Measurements from ENCODE around the gene TGM5. TPM values are rescaled to one million over a fixed set of nuclear protein-coding genes. Genes with fewer than 3 reads are reported as not detected.

The TGM5 gene
- total RNA-seq, 4 donors from 2014 or later, result not detected

GRCh38 chr15:43238671-43239131 lies 28.0 kb downstream of the TGM5 start:
- Histone ChIP-seq H3K9me3 (no peaks in the 10 kb centered on the region), H3K27me3 (no peaks in the 10 kb centered on the region), H3K4me1 (no peaks in the 10 kb centered on the region), H3K27ac (no peak overlapping the region), H3K4me3 (no peak overlapping the region), H3K36me3 (no peaks in the 10 kb centered on the region)
- no peak for DNase-seq (ENCODE audit: low spot score in 2 of 2)
- 71 to 74% methylated on average over 10 of the region's 10 CpGs for WGBS, 2 donors
- TF ChIP-seq POLR2A (IDR thresholded peaks at IDR 0.05) (no peak), EP300 (IDR thresholded peaks at IDR 0.05) (no peak), CTCF (IDR thresholded peaks at IDR 0.05) (no peak)

GRCh38 chr15:43237842-43238470 lies 28.8 kb downstream of the TGM5 start:
- no peak for DNase-seq (ENCODE audit: low spot score in 2 of 2)
- WGBS, 2 donors, result 56 to 63% methylated on average over 9 of the region's 9 CpGs
- no peak for TF ChIP-seq CTCF (IDR thresholded peaks at IDR 0.05)
- TF ChIP-seq EP300 (IDR thresholded peaks at IDR 0.05), result no peak
- TF ChIP-seq POLR2A (IDR thresholded peaks at IDR 0.05), result no peak

GRCh38 chr15:43235536-43235935 lies 31.2 kb downstream of the TGM5 start:
- DNase-seq (ENCODE audit: low spot score in 2 of 2), result no peak
- H3K9me3 ChIP-seq, result no peaks in the 10 kb centered on the region
- H3K27me3 ChIP-seq, result no peaks in the 10 kb centered on the region
- TF ChIP-seq CTCF (IDR thresholded peaks at IDR 0.05) (no peak), POLR2A (IDR thresholded peaks at IDR 0.05) (no peak), EP300 (IDR thresholded peaks at IDR 0.05) (no peak)
- no peak overlapping the region for H3K27ac ChIP-seq
- no peaks in the 10 kb centered on the region for H3K36me3 ChIP-seq
- no peak overlapping the region for H3K4me3 ChIP-seq
- 93 to 97% methylated on average over 5 to 6 of the region's 6 CpGs for WGBS, 2 donors
- H3K4me1 ChIP-seq, result no peaks in the 10 kb centered on the region

More at GRCh38 chr15:43237842-43238470, 28.8 kb downstream of the TGM5 start:
- no peaks in the 10 kb centered on the region for H3K27me3 ChIP-seq
- no peaks in the 10 kb centered on the region for H3K36me3 ChIP-seq
- H3K4me3 ChIP-seq, result no peak overlapping the region
- H3K9me3 ChIP-seq, result no peaks in the 10 kb centered on the region
- H3K4me1 ChIP-seq, result no peaks in the 10 kb centered on the region
- H3K27ac ChIP-seq, result no peak overlapping the region

GRCh38 chr15:43232289-43232874 lies 34.3 kb downstream of the TGM5 start:
- 75 to 77% methylated on average over 3 of the region's 3 CpGs for WGBS, 2 donors
- no peaks in the 10 kb centered on the region for H3K27me3 ChIP-seq
- H3K4me1 ChIP-seq, result peaks cover 0 to 4% (median 0%) of the 10 kb centered on the region in 4 donors
- no peak for DNase-seq (ENCODE audit: low spot score in 2 of 2)
- no peaks in the 10 kb centered on the region for H3K36me3 ChIP-seq
- no peak overlapping the region for H3K27ac ChIP-seq
- H3K4me3 ChIP-seq, result no peak overlapping the region
- H3K9me3 ChIP-seq, result no peaks in the 10 kb centered on the region
- no peak for TF ChIP-seq CTCF (IDR thresholded peaks at IDR 0.05)
- no peak for TF ChIP-seq EP300 (IDR thresholded peaks at IDR 0.05)
- TF ChIP-seq POLR2A (IDR thresholded peaks at IDR 0.05), result no peak

GRCh38 chr15:43230640-43231115 lies 36.0 kb downstream of the TGM5 start:
- TF ChIP-seq CTCF (IDR thresholded peaks at IDR 0.05) (no peak), EP300 (IDR thresholded peaks at IDR 0.05) (peak in 1 of 2 donors; percentile 36)
- peaks cover 0 to 4% (median 0%) of the 10 kb centered on the region in 4 donors for H3K4me1 ChIP-seq
- no peak overlapping the region for H3K4me3 ChIP-seq
- peak overlapping the region in 2 of 4 donors; percentile 39 to 55 for H3K27ac ChIP-seq
- 49% methylated on average over 2 of the region's 2 CpGs for WGBS, 2 donors
- DNase-seq (ENCODE audit: low spot score in 2 of 2), result peak in 1 of 2 donors; percentile 18
- no peaks in the 10 kb centered on the region for H3K36me3 ChIP-seq
- H3K9me3 ChIP-seq, result no peaks in the 10 kb centered on the region
- no peaks in the 10 kb centered on the region for H3K27me3 ChIP-seq
